Stimulated activated CD4-positive, alpha-beta T cell treated with anti-CD3 and anti-CD28 coated beads, Interleukin-12 subunit alpha, Interleukin-12 subunit beta, amount 100 ng/mL, for 4 hours (primary cell): ENCODE results near the gene SLC39A7.

ENCODE experiments used
- DNase-seq: peaks from one replicate; pipeline ENCODE4 v3.0.0-alpha.2; 2020

SLC39A7 gene

GRCh38 chr6:33171016-33171879 lies 29.4 kb upstream of the SLC39A7 start:
- DNase-seq, result no peak

DNA sequence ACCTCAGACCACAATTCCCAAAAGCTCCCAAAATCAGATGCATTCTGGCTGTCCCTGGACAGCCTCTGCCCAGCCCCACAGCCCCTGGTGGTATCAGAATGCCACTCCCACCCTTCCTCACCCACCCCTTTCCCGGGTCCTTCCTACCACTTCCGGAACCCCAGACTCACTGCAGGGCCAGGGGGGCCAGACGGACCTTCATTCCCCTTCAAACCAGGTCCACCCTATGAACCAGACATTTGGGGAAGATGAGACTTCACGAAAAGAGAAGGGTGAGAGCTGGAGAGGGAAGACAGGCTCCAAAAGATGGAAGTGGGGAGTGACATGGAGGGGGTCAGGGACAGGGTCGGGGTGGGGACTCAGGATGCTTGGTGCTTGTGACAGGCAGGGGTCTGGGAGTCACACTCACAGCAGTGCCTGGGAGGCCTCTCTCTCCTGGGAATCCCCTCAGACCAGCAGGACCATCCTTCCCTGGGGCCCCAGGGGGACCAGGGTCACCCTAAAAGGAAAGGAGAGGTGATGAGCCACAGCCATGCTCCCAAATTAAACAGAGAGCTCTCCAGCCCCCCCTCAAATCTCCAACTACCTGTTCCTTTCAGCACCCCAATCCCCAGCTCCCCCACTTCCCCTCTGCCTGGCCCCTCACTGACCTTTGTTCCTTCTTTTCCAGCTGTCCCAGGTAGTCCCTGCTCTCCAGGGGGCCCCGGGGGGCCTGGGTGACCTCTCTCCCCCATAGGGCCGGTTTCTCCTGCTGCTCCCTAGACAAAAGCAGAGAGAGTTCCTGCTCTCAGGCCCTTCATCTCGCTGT lies 28.6 kb upstream of the SLC39A7 start:
- no peak for DNase-seq

DNA sequence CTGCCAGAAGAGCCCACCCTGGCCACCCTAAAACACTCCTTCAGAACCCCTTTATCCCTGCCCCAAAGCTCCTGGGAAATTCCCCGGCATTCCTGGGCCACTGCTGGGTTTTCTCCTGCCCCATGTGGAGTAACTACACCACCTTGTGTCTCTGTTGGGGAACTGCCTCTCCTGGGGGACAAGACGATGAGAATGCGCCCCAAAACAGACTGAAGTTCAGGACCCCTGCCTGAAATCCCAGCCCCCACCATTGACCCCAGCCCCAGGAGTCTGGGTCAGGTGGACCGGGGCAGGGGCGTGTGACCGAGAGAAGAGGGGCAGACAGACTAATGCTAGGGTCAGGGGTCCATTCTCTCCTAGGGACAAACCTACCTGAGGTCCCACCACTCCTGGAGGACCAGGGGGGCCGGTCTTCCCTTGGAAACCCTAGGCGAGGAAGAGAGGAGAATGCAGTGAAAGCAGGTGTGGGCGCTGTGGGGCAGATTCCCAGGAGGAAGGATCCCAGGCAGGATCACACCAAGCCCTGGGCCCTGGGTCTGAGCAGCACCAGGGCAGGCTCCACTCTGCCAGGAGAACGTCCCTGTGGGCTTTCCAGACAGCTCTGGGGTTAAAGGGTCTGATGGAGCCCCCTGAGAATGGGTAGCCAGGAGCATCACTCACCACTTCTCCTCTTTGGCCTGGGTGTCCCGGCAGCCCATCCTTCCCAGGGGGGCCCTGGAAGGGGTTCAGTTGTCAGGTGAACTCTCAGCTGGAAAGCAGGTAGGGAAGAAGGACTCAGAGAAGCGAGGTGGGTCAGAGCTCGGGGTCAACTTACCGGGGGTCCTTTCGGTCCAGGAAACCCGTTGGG lies 27.8 kb upstream of the SLC39A7 start:
- no peak for DNase-seq

DNA sequence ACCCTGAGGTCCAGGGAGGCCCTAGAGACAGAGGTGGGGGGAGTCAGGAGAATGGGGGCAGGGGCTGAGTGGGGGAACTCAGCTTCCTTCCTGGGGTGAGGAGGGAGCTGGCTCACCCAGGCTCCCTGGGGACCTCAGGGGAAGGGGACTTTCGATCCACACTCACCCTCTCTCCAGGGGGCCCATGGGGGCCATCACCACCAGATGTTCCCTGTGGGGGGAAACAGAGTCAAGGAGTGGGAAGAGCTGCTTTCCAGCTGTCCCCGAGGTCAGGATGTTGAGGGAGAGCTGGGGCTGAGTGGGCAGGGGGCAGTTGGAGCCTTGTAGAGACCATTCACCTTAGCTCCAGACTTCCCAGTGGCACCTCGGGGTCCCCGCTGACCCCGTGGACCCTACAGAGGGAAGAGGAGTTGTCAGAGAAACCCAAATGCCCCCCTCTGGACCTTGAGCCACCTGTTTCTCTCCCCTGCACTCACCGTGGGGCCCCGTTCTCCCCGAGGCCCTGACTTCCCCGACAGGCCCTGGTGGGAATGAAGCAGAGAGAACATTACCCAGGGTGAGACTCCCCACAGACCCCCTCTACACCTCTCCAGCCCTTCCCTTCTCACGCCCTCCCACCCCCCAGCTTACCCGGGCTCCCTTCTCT lies 27.0 kb upstream of the SLC39A7 start:
- no peak for DNase-seq

GRCh38 chr6:33174784-33175183 lies 25.9 kb upstream of the SLC39A7 start:
- DNase-seq, result no peak

GRCh38 chr6:33175436-33176069 lies 25.1 kb upstream of the SLC39A7 start:
- no peak for DNase-seq

DNA sequence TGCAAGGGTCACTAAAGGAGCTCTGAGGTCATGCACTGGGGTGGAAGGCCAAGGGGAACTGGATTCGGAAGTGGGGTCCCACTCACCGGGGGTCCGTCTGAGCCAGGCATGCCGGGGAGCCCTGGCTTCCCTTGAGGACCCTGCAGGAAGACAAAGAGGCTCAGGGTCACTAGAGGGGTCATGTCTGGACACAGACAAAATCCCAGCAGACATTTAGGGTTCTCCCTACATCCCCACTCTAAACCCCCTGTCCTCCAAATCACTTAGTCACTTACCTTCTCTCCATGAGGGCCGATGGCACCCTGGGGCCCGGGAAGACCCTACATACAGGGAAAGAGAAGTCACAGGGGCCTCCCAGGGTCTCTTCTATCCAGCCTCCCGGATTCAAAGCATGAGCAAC lies 23.8 kb upstream of the SLC39A7 start:
- DNase-seq, result no peak

GRCh38 chr6:33177552-33178446 lies 22.9 kb upstream of the SLC39A7 start:
- DNase-seq, result no peak

DNA sequence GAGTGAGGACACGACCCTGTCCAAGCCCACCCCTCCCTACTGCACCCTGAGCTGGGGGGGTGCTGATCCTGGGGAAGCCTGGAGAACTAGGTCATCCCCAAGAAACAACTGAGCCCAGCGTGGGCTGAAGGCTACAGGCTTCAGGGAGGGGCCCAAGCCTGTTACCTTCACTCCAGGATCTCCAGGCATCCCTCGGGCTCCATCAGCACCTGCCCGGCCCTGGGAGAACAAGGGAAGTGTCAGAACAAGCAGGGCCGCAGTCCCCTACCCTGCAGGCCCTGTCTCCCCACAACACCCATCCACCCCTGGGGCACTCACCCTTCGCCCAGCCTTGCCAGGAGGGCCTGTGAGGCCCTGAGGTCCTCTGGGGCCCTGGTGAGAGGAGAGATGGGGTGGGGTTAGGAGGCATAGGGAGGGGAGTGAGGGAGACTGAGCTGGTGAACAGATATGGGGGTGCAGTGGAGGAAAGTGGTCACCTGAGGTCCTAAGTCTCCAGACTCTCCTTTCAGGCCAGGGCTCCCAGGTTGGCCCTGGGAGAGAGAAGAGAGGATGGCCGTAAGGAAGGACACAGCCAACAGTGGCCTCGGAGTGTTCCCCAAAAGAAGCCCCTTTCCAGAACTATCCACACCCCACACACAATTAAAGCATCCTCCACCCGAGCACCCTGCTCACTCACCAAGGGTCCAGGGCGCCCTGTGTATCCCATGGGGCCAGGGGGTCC lies 21.8 kb upstream of the SLC39A7 start:
- DNase-seq, result no peak

- DNase-seq, result no peak
Observed at GRCh38 chr6:33181141-33181540, 19.5 kb upstream of the SLC39A7 start.

- DNase-seq, result no peak
Observed at GRCh38 chr6:33183071-33183683, 17.5 kb upstream of the SLC39A7 start.

GRCh38 chr6:33185190-33185589 lies 15.5 kb upstream of the SLC39A7 start:
- DNase-seq, result no peak

- no peak for DNase-seq
Observed at GRCh38 chr6:33185654-33186187, 14.9 kb upstream of the SLC39A7 start.

- DNase-seq, result no peak
Observed at GRCh38 chr6:33187809-33188208, 12.9 kb upstream of the SLC39A7 start.

DNA sequence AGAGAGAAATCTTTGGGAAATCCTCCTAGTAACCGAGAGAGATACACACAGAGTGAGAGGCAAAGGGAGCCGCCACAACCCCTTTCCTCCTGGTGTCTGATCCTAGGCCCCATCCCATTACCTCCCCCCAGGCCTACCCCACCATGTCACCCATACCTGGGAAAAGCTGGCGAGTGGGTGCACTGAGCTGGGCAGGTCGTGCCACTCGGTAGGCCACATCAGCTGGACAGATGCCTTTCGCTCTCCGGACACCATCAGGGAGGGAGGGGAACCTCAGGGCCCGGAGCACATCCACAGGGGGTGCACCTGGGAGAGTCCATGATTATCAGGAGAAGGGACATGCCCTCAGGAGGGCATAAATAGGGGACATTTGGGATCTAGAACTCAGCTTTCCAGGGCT lies 11.5 kb upstream of the SLC39A7 start:
- no peak for DNase-seq

- DNase-seq, result no peak
Observed at GRCh38 chr6:33189625-33190448, 10.8 kb upstream of the SLC39A7 start.

- no peak for DNase-seq
Observed at GRCh38 chr6:33190504-33191107, 10.1 kb upstream of the SLC39A7 start.
